Caco-2 (cell line): ENCODE data around the gene PDGFA. TPM values are rescaled to one million over a fixed set of nuclear protein-coding genes. Genes with fewer than 3 reads are reported as not detected.
"Not testable (repeated sequence)": the region's sequence is repeated elsewhere in the genome, so short reads cannot be mapped to it uniquely, and the experiment has no call there.

Source experiments
- BruUV-seq: library from RNA; stranded (reverse); fragments of 400-500 nt; replicated peaks from 2 replicates; lab custom pipeline; 2021; lab: Mats Ljungman, UMichigan
- CTCF ChIA-PET: fragments of 300-600 bp; sonication (Branson Sonifier 250); formaldehyde crosslinking; loops from one replicate; lab custom pipeline; 2022; ENCODE audit warnings: antibody characterized with exemption; lab: Charles Lee
- POLR2A ChIA-PET: fragments of 300-600 bp; sonication (Branson Sonifier 250); formaldehyde crosslinking; loops from one replicate; lab custom pipeline; 2022; ENCODE audit warnings: antibody characterized with exemption; lab: Charles Lee
- DNase-seq, 2 experiments: peaks; one replicate each; pipeline versions ENCODE4 v3.0.0 to v3.0.0-alpha.2; 2020 to 2022
- H3K27me3 ChIP-seq: replicated peaks from 2 replicates; pipeline ENCODE4 v1.6.0; 2011; ENCODE audit warnings: low read length; ENCODE audit not compliant: control insufficient read depth, insufficient read depth
- H3K36me3 ChIP-seq: 2 replicates; pipeline ENCODE4 v1.5.1; 2011; ENCODE audit warnings: low read length; ENCODE audit not compliant: control insufficient read depth, insufficient read depth
- H3K4me1 ChIP-seq: fragments of 250-450 bp; sonication (Bioruptor Pico); 2 replicates; pipeline ENCODE4 v1.5.1; 2020; ENCODE audit warnings: mild to moderate bottlenecking
- H3K4me3 ChIP-seq: 2 replicates; pipeline ENCODE4 v1.5.1; 2011; ENCODE audit warnings: low read depth, mild to moderate bottlenecking, control low read depth, low read length
- H3K9me3 ChIP-seq: fragments of 250-450 bp; sonication (Bioruptor Pico); 2 replicates; pipeline ENCODE4 v1.5.1; 2020; ENCODE audit warnings: mild to moderate bottlenecking, moderate library complexity
- H3K27ac Mint-ChIP-seq: one replicate; pipeline ENCODE4 v1.8.0; 2022; ENCODE audit warnings: mixed read lengths; ENCODE audit not compliant: unreplicated experiment
- H3K27me3 Mint-ChIP-seq: one replicate; pipeline ENCODE4 v1.8.0; 2022; ENCODE audit warnings: mixed read lengths; ENCODE audit not compliant: insufficient read depth, unreplicated experiment
- H3K36me3 Mint-ChIP-seq: one replicate; pipeline ENCODE4 v1.8.0; 2022; ENCODE audit warnings: mild to moderate bottlenecking, mixed read lengths; ENCODE audit not compliant: insufficient read depth, unreplicated experiment
- H3K4me1 Mint-ChIP-seq: one replicate; pipeline ENCODE4 v1.8.0; 2022; ENCODE audit warnings: low read depth, mixed read lengths; ENCODE audit not compliant: unreplicated experiment
- H3K4me3 Mint-ChIP-seq: one replicate; pipeline ENCODE4 v1.8.0; 2022; ENCODE audit warnings: mild to moderate bottlenecking, moderate library complexity, mixed read lengths; ENCODE audit not compliant: unreplicated experiment
- H3K9me3 Mint-ChIP-seq: one replicate; pipeline ENCODE4 v1.8.0; 2022; ENCODE audit warnings: mixed read lengths; ENCODE audit not compliant: unreplicated experiment
- CTCF ChIP-seq, 2 experiments: fragments of 200-600 bp in 1 of 2; IDR thresholded peaks; 1 replicate in 1 of 2; 2 replicates in 1 of 2; pipeline versions ENCODE4 v1.5.1 to v1.8.0; 2011 to 2022; ENCODE audit warnings: antibody characterized with exemption in 1 of 2, control low read depth in 1 of 2, inconsistent platforms in 1 of 2, low read depth in 1 of 2, low read length in 1 of 2, mild to moderate bottlenecking in 1 of 2, moderate library complexity in 1 of 2; ENCODE audit not compliant: insufficient read depth in 1 of 2, severe bottlenecking in 1 of 2, unreplicated experiment in 1 of 2
- intact Hi-C: fragments of 100-400 bp; cut with micrococcal nuclease; formaldehyde crosslinking; loops from one replicate; pipeline ENCODE4 v1.10.0; 2022; ENCODE audit not compliant: unreplicated experiment
- total RNA-seq: library from RNA; stranded (reverse); gene quantifications from 2 replicates; pipeline ENCODE4 v1.2.3, GENCODE V29; 2022

The PDGFA gene
- total RNA-seq, 1 experiment from 2014 or later: 78.5 TPM

DNA sequence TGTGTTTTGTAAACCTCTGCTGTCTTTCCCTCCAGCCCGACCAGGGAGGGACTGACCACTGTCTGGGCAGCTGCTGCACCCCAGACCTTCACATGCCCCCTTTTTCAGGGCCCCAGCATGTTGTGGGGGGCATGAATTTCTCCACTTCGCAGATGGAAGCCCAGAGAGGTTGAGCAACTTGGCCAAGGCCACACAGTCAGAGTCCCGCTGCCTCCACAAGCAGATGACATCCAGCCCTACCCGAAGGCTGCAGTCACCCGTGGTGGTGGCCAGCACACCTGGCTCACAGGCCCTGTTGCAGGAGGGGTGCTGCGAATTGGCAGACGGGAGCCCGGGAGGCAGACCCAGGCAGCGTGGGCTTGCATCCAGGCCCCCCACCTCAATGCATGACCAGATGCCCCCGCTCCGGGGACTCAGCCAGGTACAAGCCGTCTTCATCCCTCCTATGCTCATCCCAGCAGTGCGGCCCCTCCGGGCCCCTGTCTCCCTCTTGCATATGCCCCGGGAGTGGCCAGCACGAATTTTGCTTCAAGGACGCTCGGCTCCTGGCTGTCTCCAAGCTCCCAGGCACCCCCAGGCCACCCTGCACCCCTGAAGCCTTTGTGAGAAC is 36.0 kb upstream of the PDGFA start:
- Mint-ChIP-seq H3K27me3 (no peaks in the 10 kb centered on the region), H3K9me3 (no peaks in the 10 kb centered on the region), H3K27ac (no peak overlapping the region), H3K4me1 (no peaks in the 10 kb centered on the region), H3K4me3 (no peak overlapping the region), H3K36me3 (no peaks in the 10 kb centered on the region)
- H3K4me3 ChIP-seq: no peak overlapping the region
- no peaks in the 10 kb centered on the region for H3K27me3 ChIP-seq
- no peak for TF ChIP-seq CTCF (IDR thresholded peaks at IDR 0.05; ENCODE audit: insufficient read depth in 1 of 2, low read depth in 1 of 2, low read length in 1 of 2, severe bottlenecking in 1 of 2, unreplicated experiment in 1 of 2)
- CTCF ChIA-PET: no interaction called here
- no peaks in the 10 kb centered on the region for H3K36me3 ChIP-seq
- 0 out of 2 replicates have a peak, but pooled peaks cover 3% of the 10 kb centered on the region for H3K9me3 ChIP-seq
- no TSS peak for BruUV-seq
- no peaks in the 10 kb centered on the region for H3K4me1 ChIP-seq
- no peak for DNase-seq
- intact Hi-C loops: no loop called here
- POLR2A ChIA-PET: no interaction called here

GRCh38 chr7:553636-554111 is 34.0 kb upstream of the PDGFA start:
- Mint-ChIP-seq H3K4me1 (no peaks in the 10 kb centered on the region), H3K36me3 (no peaks in the 10 kb centered on the region), H3K27me3 (no peaks in the 10 kb centered on the region), H3K27ac (no peak overlapping the region), H3K9me3 (no peaks in the 10 kb centered on the region), H3K4me3 (no peak overlapping the region)
- ChIA-PET POLR2A (no interaction called here), CTCF (interaction anchor here (0.6 kb wide), 1 partner anchor 34 kb away, joined by 3 read pairs; no protein-coding TSS in a partner anchor)
- Histone ChIP-seq H3K36me3 (no peaks in the 10 kb centered on the region; the same call in 1 of the 2 replicates), H3K27me3 (no peaks in the 10 kb centered on the region), H3K9me3 (0 out of 2 replicates have a peak, but pooled peaks cover 3% of the 10 kb centered on the region), H3K4me3 (no peak overlapping the region), H3K4me1 (no peaks in the 10 kb centered on the region)
- intact Hi-C loops: no loop called here
- BruUV-seq: no TSS peak
- TF ChIP-seq CTCF (IDR thresholded peaks at IDR 0.05; ENCODE audit: insufficient read depth in 1 of 2, low read depth in 1 of 2, low read length in 1 of 2, severe bottlenecking in 1 of 2, unreplicated experiment in 1 of 2): no peak
- DNase-seq: no peak

DNA sequence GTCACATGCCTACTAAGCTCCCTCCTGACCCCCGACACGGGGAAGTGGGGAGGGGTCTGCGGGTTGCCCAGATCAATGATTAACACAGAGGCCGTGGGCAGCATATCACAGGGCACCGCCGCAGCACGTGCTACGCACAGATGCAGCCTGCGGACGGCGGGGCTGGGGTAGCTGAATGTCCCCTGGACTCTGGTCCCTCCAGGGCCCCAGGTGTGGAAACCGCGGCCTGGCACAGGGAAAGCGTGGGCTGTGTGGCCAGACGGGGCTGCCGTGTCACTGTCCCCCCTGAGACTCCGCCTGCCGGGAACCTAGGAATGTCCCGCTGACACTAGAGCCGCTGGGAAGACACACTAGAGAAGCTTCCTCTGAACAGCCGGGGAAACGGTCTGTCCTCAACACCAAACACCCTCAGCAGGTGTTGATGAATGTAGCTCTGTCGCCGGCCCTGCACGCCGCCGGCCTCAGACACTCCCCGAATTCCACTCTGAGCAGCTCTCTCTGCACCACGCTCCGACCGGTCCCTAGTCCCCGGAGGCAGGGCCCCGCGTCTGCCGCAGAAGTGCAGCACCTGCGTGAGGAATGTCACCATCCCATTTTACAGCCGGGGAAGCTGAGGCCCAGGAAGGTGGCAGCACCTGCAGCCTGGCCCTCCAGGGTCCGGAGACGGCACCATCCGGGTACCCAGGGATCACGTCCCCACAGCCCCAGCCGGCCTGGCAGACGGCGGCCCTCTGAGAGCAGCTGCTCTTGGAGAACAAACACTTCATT is 33.4 kb upstream of the PDGFA start:
- H3K9me3 ChIP-seq: 0 out of 2 replicates have a peak, but pooled peaks cover 3% of the 10 kb centered on the region
- no peaks in the 10 kb centered on the region for H3K4me1 Mint-ChIP-seq
- intact Hi-C loops: no loop called here
- no TSS peak for BruUV-seq
- H3K9me3 Mint-ChIP-seq: no peaks in the 10 kb centered on the region
- ChIA-PET CTCF (no interaction called here), POLR2A (no interaction called here)
- H3K27me3 ChIP-seq: no peaks in the 10 kb centered on the region
- H3K4me3 ChIP-seq: no peak overlapping the region
- no peak overlapping the region for H3K27ac Mint-ChIP-seq
- no peak overlapping the region for H3K4me3 Mint-ChIP-seq
- TF ChIP-seq CTCF (IDR thresholded peaks at IDR 0.05; ENCODE audit: insufficient read depth in 1 of 2, low read depth in 1 of 2, low read length in 1 of 2, severe bottlenecking in 1 of 2, unreplicated experiment in 1 of 2): no peak
- no peaks in the 10 kb centered on the region for H3K27me3 Mint-ChIP-seq
- H3K36me3 Mint-ChIP-seq: no peaks in the 10 kb centered on the region
- DNase-seq: no peak
- no peaks in the 10 kb centered on the region for H3K4me1 ChIP-seq
- H3K36me3 ChIP-seq: no peaks in the 10 kb centered on the region; the same call in 1 of the 2 replicates

DNA sequence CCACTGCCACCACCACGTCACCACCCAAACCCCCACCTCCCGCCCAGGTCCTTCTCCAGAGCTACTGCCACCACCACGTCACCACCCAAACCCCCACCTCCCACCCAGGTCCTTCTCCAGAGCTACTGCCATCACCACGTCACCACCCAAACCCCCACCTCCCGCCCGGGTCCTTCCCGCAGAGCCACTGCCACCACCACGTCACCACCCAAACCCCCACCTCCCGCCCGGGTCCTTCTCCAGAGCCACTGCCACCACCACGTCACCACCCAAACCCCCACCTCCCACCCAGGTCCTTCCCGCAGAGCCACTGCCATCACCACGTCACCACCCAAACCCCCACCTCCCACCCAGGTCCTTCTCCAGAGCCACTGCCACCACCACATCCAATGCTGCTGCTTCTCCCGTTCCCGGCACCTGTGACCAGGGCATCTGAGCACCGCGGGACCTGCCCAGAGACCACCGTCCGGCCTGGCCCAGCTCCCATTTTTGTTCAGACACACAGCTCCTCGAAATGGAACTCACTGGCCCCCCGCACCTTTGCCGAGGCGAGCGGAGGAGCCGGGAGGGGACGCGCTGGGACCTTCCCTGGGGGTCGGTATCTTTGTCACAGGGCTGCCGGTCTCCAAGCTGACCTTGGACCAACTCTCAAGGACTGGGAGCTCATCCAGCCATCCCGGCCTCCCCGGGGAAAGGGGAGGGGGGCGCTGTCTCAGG is 32.7 kb upstream of the PDGFA start:
- H3K4me1 Mint-ChIP-seq, H3K36me3 Mint-ChIP-seq, CTCF ChIA-PET, DNase-seq, H3K4me1 ChIP-seq, H3K36me3 ChIP-seq, H3K4me3 ChIP-seq, H3K27me3 Mint-ChIP-seq, BruUV-seq, H3K9me3 Mint-ChIP-seq, H3K27me3 ChIP-seq, intact Hi-C loops, H3K4me3 Mint-ChIP-seq, H3K27ac Mint-ChIP-seq, POLR2A ChIA-PET, H3K9me3 ChIP-seq: not testable (repeated sequence)
